NCI-H526 treated with DMSO at 0.1 percent for 48 hours (cell line): ENCODE data around the gene ZNRF2.
A peak's percentile ranks its signal among the peaks of the same experiment; 100 is the strongest.
"Not testable (repeated sequence)": the region's sequence is repeated elsewhere in the genome, so short reads cannot be mapped to it uniquely, and the experiment has no call there.

Experiments used
- DNase-seq: peaks from one replicate; lab custom pipeline; 2025; lab: John Stamatoyannopoulos, UW

The ZNRF2 gene

DNA sequence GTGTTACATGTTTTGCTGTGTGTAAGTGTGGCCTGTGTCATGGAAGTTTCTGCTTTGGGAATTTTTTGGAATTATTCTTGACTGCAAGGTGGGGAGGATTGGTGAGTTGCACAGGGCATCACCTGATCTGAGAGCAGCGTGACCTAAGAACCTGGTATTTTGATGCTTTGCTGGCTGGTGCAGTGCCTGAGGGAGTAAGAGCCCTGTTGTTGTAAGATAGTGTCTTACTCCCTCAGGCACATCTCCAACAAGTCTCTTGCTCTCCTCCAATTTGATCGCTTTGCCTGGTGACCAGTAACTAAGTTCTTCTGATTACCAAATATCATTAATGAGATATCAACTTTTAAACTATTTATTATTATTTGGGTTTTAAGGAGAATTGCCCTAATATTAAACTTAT, 5.2 kb downstream of the ZNRF2 start:
- DNase-seq: not testable (repeated sequence)

- not testable (repeated sequence) for DNase-seq
Measured at GRCh38 chr7:30290317-30290716, 5.9 kb downstream of the ZNRF2 start.

GRCh38 chr7:30292416-30293038, 8.1 kb downstream of the ZNRF2 start:
- DNase-seq: not testable (repeated sequence)

GRCh38 chr7:30296304-30296703, 11.9 kb downstream of the ZNRF2 start:
- DNase-seq: not testable (repeated sequence)

DNA sequence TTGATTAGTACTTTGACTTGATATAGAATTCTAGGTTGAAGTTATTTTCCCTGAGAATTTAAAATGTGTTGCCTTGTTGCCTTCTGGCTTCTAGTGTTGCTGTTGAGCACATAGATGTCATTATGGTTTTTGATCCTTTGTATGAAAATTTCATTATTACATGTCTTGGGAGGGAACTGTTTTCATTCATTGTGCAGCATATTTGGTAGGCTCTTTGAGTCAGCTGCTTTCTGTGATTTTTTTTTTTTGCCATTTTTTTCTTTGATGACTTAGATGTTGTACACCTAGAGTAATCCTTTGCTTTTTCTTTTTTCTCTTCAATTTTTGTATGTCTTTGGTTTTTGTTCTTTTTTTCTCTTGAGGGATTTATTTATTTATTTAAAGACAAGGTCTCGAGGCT, 13.1 kb downstream of the ZNRF2 start:
- not testable (repeated sequence) for DNase-seq

- not testable (repeated sequence) for DNase-seq
Measured at GRCh38 chr7:30298409-30298808, 14.0 kb downstream of the ZNRF2 start.

- DNase-seq: no peak
Measured at GRCh38 chr7:30301751-30302150, 17.4 kb downstream of the ZNRF2 start.

DNA sequence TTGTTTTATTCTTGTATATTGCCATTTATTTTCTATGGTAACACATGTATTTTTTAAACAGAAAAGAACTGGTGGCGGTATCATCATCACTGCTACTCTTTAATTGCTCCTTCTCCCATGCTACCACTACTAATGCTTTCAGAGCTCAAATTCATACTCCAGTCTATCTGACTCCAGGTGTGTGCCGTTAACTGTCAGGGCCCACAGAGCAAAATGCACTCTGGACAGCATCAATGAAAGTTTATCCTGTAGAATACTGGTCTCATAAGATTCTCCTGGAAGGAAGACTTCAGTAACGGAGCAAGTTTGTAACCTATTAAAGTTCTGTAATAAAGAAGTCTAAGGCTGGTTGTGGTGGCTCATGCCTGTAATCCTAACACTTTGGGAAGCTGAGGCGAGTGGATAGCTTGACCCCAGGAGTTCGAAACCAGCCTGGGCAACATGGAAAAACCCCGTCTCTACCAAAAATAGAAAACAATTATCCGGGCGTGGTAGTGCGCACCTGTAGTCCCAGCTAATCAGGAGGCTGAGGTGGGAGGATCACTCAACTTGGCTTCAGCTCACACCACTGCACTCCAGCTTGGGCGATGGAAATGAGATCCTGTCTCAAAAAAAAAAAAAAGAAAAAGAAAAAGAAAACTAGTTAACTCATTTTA, 18.4 kb downstream of the ZNRF2 start:
- DNase-seq: no peak

GRCh38 chr7:30303312-30304039, 19.1 kb downstream of the ZNRF2 start:
- DNase-seq: no peak

GRCh38 chr7:30304177-30304884, 19.9 kb downstream of the ZNRF2 start:
- DNase-seq: no peak

DNA sequence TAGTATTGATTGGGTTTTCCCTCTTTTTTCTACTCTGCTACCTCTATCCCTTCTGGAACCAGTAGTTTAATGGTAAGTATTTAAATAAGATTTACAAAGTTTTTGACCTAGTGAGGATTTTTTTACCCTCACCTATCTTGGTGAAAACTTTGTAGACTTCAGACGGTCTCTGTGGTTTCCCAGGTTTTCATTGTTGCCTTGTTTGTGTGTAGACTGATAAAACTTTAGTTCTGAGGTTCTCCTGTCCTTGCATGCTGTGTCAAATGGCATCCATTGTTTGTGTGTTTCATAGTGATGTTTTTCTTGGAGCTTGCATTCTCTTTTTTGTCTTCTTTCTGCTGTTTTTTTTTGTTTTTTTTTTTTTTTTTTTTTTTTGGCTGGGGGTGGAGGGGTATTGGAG, 22.6 kb downstream of the ZNRF2 start:
- no peak for DNase-seq

- peak; percentile 43 for DNase-seq
Measured at GRCh38 chr7:30308389-30308788, 24.0 kb downstream of the ZNRF2 start.

GRCh38 chr7:30309302-30309701, 24.9 kb downstream of the ZNRF2 start:
- DNase-seq: no peak

DNA sequence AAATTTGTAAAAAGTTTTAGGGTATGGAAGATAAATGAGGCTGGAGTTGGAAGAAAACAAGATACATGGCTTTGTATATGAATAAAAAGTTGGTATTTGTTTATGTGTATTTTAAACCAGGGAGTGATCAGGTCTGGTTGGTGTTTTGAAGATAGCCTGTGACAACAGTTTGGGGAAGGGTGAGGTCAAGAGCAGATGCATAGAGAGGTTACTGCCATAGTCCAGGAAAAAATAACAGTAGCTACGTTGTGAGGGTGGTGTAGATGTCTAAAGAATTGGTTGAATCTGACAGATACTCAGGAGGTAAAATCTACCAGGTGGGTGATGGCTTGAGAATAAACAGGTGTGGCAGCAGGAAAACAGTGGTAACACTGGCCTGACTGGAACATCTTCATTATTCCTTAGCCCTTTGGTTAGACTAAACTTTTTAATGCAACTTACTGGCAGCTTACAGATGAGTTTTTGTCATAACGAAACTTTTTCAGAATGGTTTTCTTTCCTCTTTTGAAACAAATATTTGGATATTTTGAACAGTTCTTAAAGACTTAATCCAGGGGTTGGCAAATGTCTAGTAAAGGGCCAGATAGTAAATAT, 25.5 kb downstream of the ZNRF2 start:
- no peak for DNase-seq

DNA sequence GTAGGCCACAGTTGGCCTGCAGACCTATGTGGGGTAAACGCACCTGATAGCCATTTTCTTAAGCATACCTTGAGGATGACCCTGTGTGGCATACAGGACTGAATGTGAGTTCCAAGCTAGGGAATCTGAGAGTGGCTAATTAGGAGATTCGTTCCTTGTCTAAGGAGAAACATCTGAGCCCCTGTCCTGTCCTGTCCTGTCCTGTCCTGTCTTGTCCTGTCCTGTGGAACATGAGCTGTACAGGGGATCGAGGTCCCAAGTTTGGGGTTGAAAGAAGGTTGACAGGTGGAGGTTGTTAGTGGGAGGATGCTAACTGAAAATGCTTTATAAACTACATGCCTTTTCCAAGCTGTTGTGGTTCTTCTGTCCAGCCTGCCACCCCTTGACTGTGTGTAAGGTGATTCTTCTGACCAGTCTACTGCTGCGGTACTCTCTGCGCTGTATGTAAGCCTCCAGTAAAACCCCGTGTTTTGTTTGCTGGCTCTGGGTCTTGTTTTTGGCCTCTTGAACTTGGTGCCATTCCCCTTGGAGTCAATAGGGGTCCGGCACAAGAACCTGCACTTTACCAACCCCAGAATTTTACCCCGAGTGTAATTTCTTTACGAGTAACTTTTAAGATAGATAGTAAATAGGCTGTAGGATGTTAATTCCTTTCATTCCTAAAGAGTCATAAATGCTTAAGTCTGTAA, 26.4 kb downstream of the ZNRF2 start:
- DNase-seq: no peak

GRCh38 chr7:30312178-30312577, 27.8 kb downstream of the ZNRF2 start:
- no peak for DNase-seq

GRCh38 chr7:30313348-30313747, 29.0 kb downstream of the ZNRF2 start:
- DNase-seq: no peak

- no peak for DNase-seq
Measured at GRCh38 chr7:30313793-30314192, 29.4 kb downstream of the ZNRF2 start.

DNA sequence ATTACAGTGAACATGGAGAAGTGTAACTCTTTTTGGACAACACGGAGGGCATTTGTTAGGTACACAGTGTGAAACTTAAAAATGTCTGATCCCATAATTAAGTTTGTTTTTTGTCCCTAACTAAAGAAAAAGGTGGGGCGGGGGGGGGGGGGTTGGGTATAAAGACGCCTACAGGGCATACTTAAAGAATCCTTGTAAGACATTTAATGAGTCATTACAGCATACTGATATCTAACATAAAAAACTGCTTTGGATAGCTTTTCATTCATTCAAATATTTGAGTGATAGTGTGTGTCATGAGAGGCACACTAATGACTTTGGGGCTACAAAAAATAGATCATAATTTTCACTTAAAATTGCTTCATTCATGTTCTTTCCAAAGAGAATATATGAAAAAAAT, 31.2 kb downstream of the ZNRF2 start:
- no peak for DNase-seq

GRCh38 chr7:30320392-30320791, 36.0 kb downstream of the ZNRF2 start:
- DNase-seq: no peak

DNA sequence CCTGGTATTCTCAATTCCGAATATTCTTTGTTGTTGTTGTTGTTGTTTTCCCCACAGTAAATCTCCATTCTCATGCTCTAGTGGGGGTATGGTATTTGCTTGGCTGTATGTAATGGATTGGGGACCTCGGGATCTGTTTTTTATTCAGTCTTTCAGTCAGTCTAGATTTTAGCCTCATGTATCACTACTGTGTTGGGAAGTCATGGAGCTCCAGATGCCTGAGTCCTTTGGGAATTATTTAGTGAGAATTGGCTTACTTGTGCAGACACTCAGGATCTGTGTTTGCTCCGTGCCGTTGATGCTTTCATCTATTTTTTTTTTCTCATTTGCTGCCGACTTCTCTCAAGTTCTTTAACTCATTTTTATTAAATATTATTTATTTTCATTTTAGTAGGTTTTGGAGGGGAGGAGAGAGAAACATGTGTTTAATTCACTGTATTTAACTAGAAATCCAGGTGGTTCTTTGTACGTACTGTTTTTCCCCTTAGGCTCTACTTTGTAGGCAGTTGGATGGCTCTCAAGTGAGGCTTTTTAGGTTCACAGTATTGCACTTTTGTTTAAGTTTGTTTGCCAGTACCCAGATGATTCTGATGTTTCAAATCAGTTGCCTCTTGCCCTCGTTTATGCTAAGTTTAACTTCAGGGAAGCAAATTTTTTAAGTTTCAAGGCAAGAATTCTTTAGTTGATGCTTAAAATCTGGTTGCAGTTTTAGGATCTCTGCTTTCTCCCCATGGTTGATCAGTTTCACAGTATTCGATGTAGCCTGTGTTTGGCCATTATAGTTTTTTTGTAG, 36.9 kb downstream of the ZNRF2 start:
- no peak for DNase-seq
